MCF 10A (cell line): ENCODE results near the gene CRYBG1. TPM values are rescaled to one million over a fixed set of nuclear protein-coding genes. Genes with fewer than 3 reads are reported as not detected.

Experiments
- BruUV-seq: library from RNA; stranded (reverse); fragments of 400-500 nt; replicated peaks from 2 replicates; lab custom pipeline; 2021; lab: Mats Ljungman, UMichigan
- CTCF ChIA-PET: fragments of 300-600 bp; sonication (Branson Sonifier 250); formaldehyde crosslinking; extraction: SDS; loops from one replicate; lab custom pipeline; 2021; ENCODE audit warnings: antibody characterized with exemption, inconsistent platforms; lab: Yijun Ruan, JAX
- POLR2A ChIA-PET: fragments of 300-600, 350-650 bp; sonication (Branson Sonifier 250); formaldehyde crosslinking; extraction: SDS; loops from one replicate; lab custom pipeline; 2020; ENCODE audit warnings: antibody characterized with exemption, inconsistent platforms; lab: Yijun Ruan, JAX
- DNase-seq: peaks from one replicate; pipeline ENCODE4 v3.0.0-alpha.2; 2018; ENCODE audit not compliant: unreplicated experiment
- H3K27ac Mint-ChIP-seq: one replicate; pipeline ENCODE4 v1.8.0; 2022; ENCODE audit warnings: mild to moderate bottlenecking, low read depth, mixed read lengths; ENCODE audit not compliant: unreplicated experiment
- H3K27me3 Mint-ChIP-seq: one replicate; pipeline ENCODE4 v1.8.0; 2022; ENCODE audit warnings: mixed read lengths; ENCODE audit not compliant: insufficient read depth, unreplicated experiment
- H3K36me3 Mint-ChIP-seq: one replicate; pipeline ENCODE4 v1.8.0; 2022; ENCODE audit warnings: mild to moderate bottlenecking, moderate library complexity, mixed read lengths; ENCODE audit not compliant: insufficient read depth, unreplicated experiment
- H3K4me1 Mint-ChIP-seq: one replicate; pipeline ENCODE4 v1.8.0; 2022; ENCODE audit warnings: mixed read lengths; ENCODE audit not compliant: insufficient read depth, unreplicated experiment
- H3K4me3 Mint-ChIP-seq: one replicate; pipeline ENCODE4 v1.8.0; 2022; ENCODE audit warnings: mild to moderate bottlenecking, moderate library complexity, mixed read lengths; ENCODE audit not compliant: unreplicated experiment
- H3K9me3 Mint-ChIP-seq: one replicate; pipeline ENCODE4 v1.8.0; 2022; ENCODE audit warnings: mixed read lengths; ENCODE audit not compliant: unreplicated experiment
- CTCF ChIP-seq: fragments of 200-600 bp; IDR thresholded peaks from one replicate; pipeline ENCODE4 v1.8.0; 2022; ENCODE audit warnings: antibody characterized with exemption, mild to moderate bottlenecking; ENCODE audit not compliant: unreplicated experiment
- intact Hi-C: fragments of 100-400 bp; cut with micrococcal nuclease; formaldehyde crosslinking; loops from 2 replicates; pipeline ENCODE4 v1.14.1; 2022
- total RNA-seq: library from RNA; stranded (reverse); gene quantifications from 2 replicates; pipeline ENCODE4 v1.2.3, GENCODE V29; 2022

The CRYBG1 gene
- total RNA-seq, 1 experiment from 2014 or later = 45.3 TPM

GRCh38 chr6:106373502-106374239 is 13.2 kb downstream of the CRYBG1 start:
- intact Hi-C loops = no loop called here

GRCh38 chr6:106377061-106377540 is 16.6 kb downstream of the CRYBG1 start:
- peaks cover 6% of the 10 kb centered on the region for H3K36me3 Mint-ChIP-seq
- TF ChIP-seq CTCF = no peak
- no TSS peak for BruUV-seq
- ChIA-PET POLR2A (interaction anchor here (0.6 kb wide), 1 partner anchor 1272 kb away, joined by 5 read pairs; no protein-coding TSS in a partner anchor), CTCF (interaction anchor here (0.7 to 3.5 kb wide), 2 partner anchors 17 to 38 kb away, joined by 3 to 14 read pairs; partner anchors contain the start of gene CRYBG1)
- no peak overlapping the region for H3K27ac Mint-ChIP-seq
- intact Hi-C loops = no loop called here
- no peaks in the 10 kb centered on the region for H3K27me3 Mint-ChIP-seq
- DNase-seq = peak; percentile 32
- H3K4me1 Mint-ChIP-seq = peaks cover 34% of the 10 kb centered on the region
- no peaks in the 10 kb centered on the region for H3K9me3 Mint-ChIP-seq
- no peak overlapping the region for H3K4me3 Mint-ChIP-seq

More at GRCh38 chr6:106373502-106374239, 13.2 kb downstream of the CRYBG1 start:
- Mint-ChIP-seq H3K4me1 (peaks cover 28% of the 10 kb centered on the region), H3K36me3 (peaks cover 6% of the 10 kb centered on the region), H3K27me3 (no peaks in the 10 kb centered on the region), H3K4me3 (no peak overlapping the region), H3K27ac (no peak overlapping the region), H3K9me3 (no peaks in the 10 kb centered on the region)
- ChIA-PET CTCF (interaction anchor here (0.6 to 2.0 kb wide), 2 partner anchors 71 to 751 kb away, joined by 4 to 6 read pairs; no protein-coding TSS in a partner anchor), POLR2A (no interaction called here)
- no peak for DNase-seq
- no peak for TF ChIP-seq CTCF
- no TSS peak for BruUV-seq

- DNase-seq = peak; percentile 23
- peak overlapping the region; percentile 63 for H3K27ac Mint-ChIP-seq
- POLR2A ChIA-PET = interaction anchor here (0.8 to 1.0 kb wide), 3 partner anchors 10 to 54 kb away, joined by 3 to 4 read pairs (median 3); partner anchors contain the start of genes ATG5 and CRYBG1
- peaks cover 35% of the 10 kb centered on the region for H3K4me1 Mint-ChIP-seq
- no TSS peak for BruUV-seq
- CTCF ChIA-PET = interaction anchor here (0.8 to 3.5 kb wide), 3 partner anchors 9 to 65 kb away, joined by 3 to 14 read pairs (median 10); partner anchors contain the start of gene CRYBG1
- H3K9me3 Mint-ChIP-seq = no peaks in the 10 kb centered on the region
- H3K4me3 Mint-ChIP-seq = no peak overlapping the region
- no peaks in the 10 kb centered on the region for H3K36me3 Mint-ChIP-seq
- no peaks in the 10 kb centered on the region for H3K27me3 Mint-ChIP-seq
- intact Hi-C loops = no loop called here
- no peak for TF ChIP-seq CTCF
Observed at GRCh38 chr6:106379951-106380350, 19.4 kb downstream of the CRYBG1 start.

GRCh38 chr6:106380407-106380806 is 19.9 kb downstream of the CRYBG1 start:
- ChIA-PET CTCF (interaction anchor here (0.8 to 3.5 kb wide), 4 partner anchors 9 to 64 kb away, joined by 3 to 14 read pairs (median 7); partner anchors contain the start of gene CRYBG1), POLR2A (interaction anchor here (0.8 to 1.0 kb wide), 3 partner anchors 10 to 55 kb away, joined by 3 to 4 read pairs (median 3); partner anchors contain the start of genes ATG5 and CRYBG1)
- Mint-ChIP-seq H3K4me1 (peaks cover 37% of the 10 kb centered on the region), H3K27me3 (no peaks in the 10 kb centered on the region), H3K4me3 (no peak overlapping the region), H3K36me3 (no peaks in the 10 kb centered on the region), H3K27ac (peak overlapping the region; percentile 63), H3K9me3 (no peaks in the 10 kb centered on the region)
- TF ChIP-seq CTCF = no peak
- intact Hi-C loops = no loop called here
- no TSS peak for BruUV-seq
- no peak for DNase-seq
